SK-N-SH (cell line): Measurements from ENCODE around the gene MAGEA8. TPM values are rescaled to one million over a fixed set of nuclear protein-coding genes. Genes with fewer than 3 reads are reported as not detected.
"Not testable (repeated sequence)": the region's sequence is repeated elsewhere in the genome, so short reads cannot be mapped to it uniquely, and the experiment has no call there.

Experiments
- CTCF ChIA-PET: fragments of 300-600, 350-600 bp; formaldehyde crosslinking; extraction: SDS; loops from one replicate; lab custom pipeline; 2021; lab: Yijun Ruan, JAX
- POLR2A ChIA-PET: fragments of 350-600 bp; sonication (Branson Sonifier 250); formaldehyde crosslinking; extraction: SDS; loops from one replicate; lab custom pipeline; 2020; ENCODE audit warnings: antibody characterized with exemption, inconsistent platforms; lab: Yijun Ruan, JAX
- DNase-seq: peaks from one replicate; pipeline ENCODE4 v3.0.0; 2012
- H2AFZ ChIP-seq: fragments of 200-600 bp; sonication (generic); 2 replicates; pipeline ENCODE4 v1.8.1; 2016; ENCODE audit warnings: antibody characterized with exemption, mild to moderate bottlenecking, low read depth
- H3F3A ChIP-seq: fragments of 200-600 bp; sonication (generic); replicated peaks from 2 replicates; pipeline ENCODE3; 2016; ENCODE audit warnings: antibody characterized with exemption, mild to moderate bottlenecking; ENCODE audit not compliant: insufficient read depth
- H3K27ac ChIP-seq, 2 experiments: fragments of 200-500 bp in 1 of 2; fragments of 200-600 bp in 1 of 2; sonication (Bioruptor generic) in 1 of 2; sonication (generic), shearing (Covaris generic) in 1 of 2; 2 replicates each; pipeline versions ENCODE4 v1.5.1 to v1.6.1; 2014 to 2016; ENCODE audit warnings: low read depth in 2 of 2, inconsistent platforms in 1 of 2, low read length in 1 of 2, mild to moderate bottlenecking in 1 of 2, mixed read lengths in 1 of 2
- H3K27me3 ChIP-seq: fragments of 200-600 bp; sonication (generic), shearing (Covaris generic); 2 replicates; pipeline ENCODE4 v1.6.1; 2016; ENCODE audit warnings: mixed run types; ENCODE audit not compliant: insufficient read depth
- H3K36me3 ChIP-seq, 2 experiments: fragments of 200-500 bp in 1 of 2; fragments of 200-600 bp in 1 of 2; sonication (Bioruptor generic) in 1 of 2; sonication (generic) in 1 of 2; replicated peaks in 1 of 2; 2 replicates each; pipeline versions ENCODE3 to v1.5.1; 2014 to 2016; ENCODE audit warnings: low read length in 1 of 2, mild to moderate bottlenecking in 1 of 2; ENCODE audit not compliant: insufficient read depth in 2 of 2, control insufficient read depth in 1 of 2
- H3K4me1 ChIP-seq, 2 experiments: fragments of 200-500 bp in 1 of 2; fragments of 200-600 bp in 1 of 2; sonication (Bioruptor generic) in 1 of 2; sonication (generic), shearing (Covaris generic) in 1 of 2; 2 replicates each; pipeline versions ENCODE4 v1.5.1 to v1.6.1; 2014 to 2016; ENCODE audit warnings: low read depth in 1 of 2, low read length in 1 of 2, mixed run types in 1 of 2; ENCODE audit not compliant: insufficient read depth in 2 of 2, control insufficient read depth in 1 of 2
- H3K4me2 ChIP-seq: fragments of 200-600 bp; sonication (generic), shearing (Covaris generic); 2 replicates; pipeline ENCODE4 v1.6.1; 2017; ENCODE audit warnings: mixed run types
- H3K4me3 ChIP-seq, 2 experiments: fragments of 200-500 bp in 1 of 2; fragments of 200-600 bp in 1 of 2; sonication (Bioruptor generic) in 1 of 2; sonication (generic), shearing (Covaris generic) in 1 of 2; 2 replicates each; pipeline versions ENCODE4 v1.5.1 to v1.8.1; 2014 to 2016; ENCODE audit warnings: low read depth in 2 of 2, inconsistent platforms in 1 of 2, low read length in 1 of 2, mild to moderate bottlenecking in 1 of 2, mixed read lengths in 1 of 2, moderate library complexity in 1 of 2
- H3K79me2 ChIP-seq: fragments of 200-600 bp; sonication (generic); 2 replicates; pipeline ENCODE4 v1.8.1; 2017; ENCODE audit warnings: mild to moderate bottlenecking; ENCODE audit not compliant: insufficient read depth
- H3K9ac ChIP-seq: fragments of 200-600 bp; sonication (generic); 2 replicates; pipeline ENCODE4 v1.6.1; 2017; ENCODE audit warnings: mixed run types
- H3K9me2 ChIP-seq: fragments of 200-600 bp; sonication (generic); 2 replicates; pipeline ENCODE4 v1.6.1; 2017; ENCODE audit warnings: mixed run types
- H3K9me3 ChIP-seq: fragments of 200-600 bp; sonication (generic); 2 replicates; pipeline ENCODE4 v1.6.1; 2017; ENCODE audit warnings: mixed run types, mild to moderate bottlenecking, moderate library complexity
- H4K20me1 ChIP-seq: fragments of 200-600 bp; sonication (generic); 2 replicates; pipeline ENCODE4 v1.6.1; 2017; ENCODE audit warnings: mild to moderate bottlenecking, mixed run types; ENCODE audit not compliant: insufficient read depth
- EZH2phosphoT487 ChIP-seq: fragments of 200-600 bp; sonication (generic); IDR thresholded peaks from 2 replicates; pipeline ENCODE4 v1.6.1; 2017; ENCODE audit warnings: low read depth, mixed run types, mild to moderate bottlenecking, antibody characterized with exemption, moderate library complexity, borderline replicate concordance
- GABPA ChIP-seq: IDR thresholded peaks from 2 replicates; pipeline ENCODE4 v1.4.0; 2012; ENCODE audit warnings: low read depth, mild to moderate bottlenecking
- MXI1 ChIP-seq: IDR thresholded peaks from 2 replicates; pipeline ENCODE4 v1.6.1; 2012; ENCODE audit warnings: mild to moderate bottlenecking, low read depth, low read length, improper control_type of control experiment
- WGBS: methylation state at CpG from one replicate; pipeline ENCODE4 v1.1.6; 2017; ENCODE audit warnings: low lambda C conversion rate; 5-methylcytosine and 5-hydroxymethylcytosine counted together
- polyA plus RNA-seq, 3 experiments: library from polyadenylated mRNA; depleted of rRNA; stranded (reverse); fragments of >200 nt; gene quantifications; 2 replicates each; pipeline ENCODE4 v1.2.3, GENCODE V29; 2012
- TF ChIP-seq, protein P1 (sequence below): IDR thresholded peaks from 2 replicates; pipeline ENCODE4; 2012
- TF ChIP-seq, protein P2 (sequence below): IDR thresholded peaks from 2 replicates; pipeline ENCODE4 v1.6.1; 2012; ENCODE audit warnings: mild to moderate bottlenecking, low read depth, low read length, moderate library complexity

The MAGEA8 gene
- polyA plus RNA-seq, 1 of the 3 experiments (the other 2 are of a cell fraction): 0.20 TPM

DNA sequence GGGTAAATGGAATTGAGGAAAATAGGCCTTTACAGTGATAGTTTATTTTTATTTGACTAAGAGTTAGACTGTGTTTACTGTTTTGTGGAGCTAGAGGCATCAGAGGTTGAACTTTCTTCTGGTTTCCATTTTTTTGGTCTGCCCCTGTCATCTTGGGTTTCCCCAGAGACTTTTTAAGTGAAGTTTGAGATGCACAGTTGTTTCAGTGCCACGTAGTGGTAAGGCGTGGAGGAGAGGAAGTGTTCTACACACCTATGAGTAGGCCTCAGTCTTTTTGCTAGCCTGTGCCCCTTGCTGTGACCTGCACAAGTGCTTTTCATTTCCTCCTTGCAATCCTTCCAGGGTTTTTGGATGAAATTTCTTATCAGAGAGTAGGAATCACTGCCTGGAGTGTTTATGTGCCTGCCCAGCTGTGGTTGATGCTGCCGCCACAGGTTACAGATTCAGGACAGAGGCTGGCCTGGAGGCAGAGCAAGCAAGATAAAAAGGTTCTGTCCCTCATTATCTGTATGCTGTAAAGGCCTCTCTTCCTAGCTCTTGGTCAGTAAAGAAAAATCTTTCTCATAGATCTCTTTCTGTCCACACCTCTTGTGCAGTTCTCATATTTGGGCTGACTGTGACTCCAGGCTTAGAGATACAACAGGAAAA lies 35.9 kb downstream of the MAGEA8 start:
- DNase-seq: no peak
- WGBS: 42% methylated on average over 3 of the region's 3 CpGs
- TF ChIP-seq EZH2phosphoT487 (no peak), MXI1 (no peak), GABPA (no peak)
- TF ChIP-seq, protein P1, sequence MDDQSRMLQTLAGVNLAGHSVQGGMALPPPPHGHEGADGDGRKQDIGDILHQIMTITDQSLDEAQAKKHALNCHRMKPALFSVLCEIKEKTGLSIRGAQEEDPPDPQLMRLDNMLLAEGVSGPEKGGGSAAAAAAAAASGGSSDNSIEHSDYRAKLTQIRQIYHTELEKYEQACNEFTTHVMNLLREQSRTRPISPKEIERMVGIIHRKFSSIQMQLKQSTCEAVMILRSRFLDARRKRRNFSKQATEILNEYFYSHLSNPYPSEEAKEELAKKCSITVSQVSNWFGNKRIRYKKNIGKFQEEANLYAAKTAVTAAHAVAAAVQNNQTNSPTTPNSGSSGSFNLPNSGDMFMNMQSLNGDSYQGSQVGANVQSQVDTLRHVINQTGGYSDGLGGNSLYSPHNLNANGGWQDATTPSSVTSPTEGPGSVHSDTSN: no peak
- TF ChIP-seq, protein P2, sequence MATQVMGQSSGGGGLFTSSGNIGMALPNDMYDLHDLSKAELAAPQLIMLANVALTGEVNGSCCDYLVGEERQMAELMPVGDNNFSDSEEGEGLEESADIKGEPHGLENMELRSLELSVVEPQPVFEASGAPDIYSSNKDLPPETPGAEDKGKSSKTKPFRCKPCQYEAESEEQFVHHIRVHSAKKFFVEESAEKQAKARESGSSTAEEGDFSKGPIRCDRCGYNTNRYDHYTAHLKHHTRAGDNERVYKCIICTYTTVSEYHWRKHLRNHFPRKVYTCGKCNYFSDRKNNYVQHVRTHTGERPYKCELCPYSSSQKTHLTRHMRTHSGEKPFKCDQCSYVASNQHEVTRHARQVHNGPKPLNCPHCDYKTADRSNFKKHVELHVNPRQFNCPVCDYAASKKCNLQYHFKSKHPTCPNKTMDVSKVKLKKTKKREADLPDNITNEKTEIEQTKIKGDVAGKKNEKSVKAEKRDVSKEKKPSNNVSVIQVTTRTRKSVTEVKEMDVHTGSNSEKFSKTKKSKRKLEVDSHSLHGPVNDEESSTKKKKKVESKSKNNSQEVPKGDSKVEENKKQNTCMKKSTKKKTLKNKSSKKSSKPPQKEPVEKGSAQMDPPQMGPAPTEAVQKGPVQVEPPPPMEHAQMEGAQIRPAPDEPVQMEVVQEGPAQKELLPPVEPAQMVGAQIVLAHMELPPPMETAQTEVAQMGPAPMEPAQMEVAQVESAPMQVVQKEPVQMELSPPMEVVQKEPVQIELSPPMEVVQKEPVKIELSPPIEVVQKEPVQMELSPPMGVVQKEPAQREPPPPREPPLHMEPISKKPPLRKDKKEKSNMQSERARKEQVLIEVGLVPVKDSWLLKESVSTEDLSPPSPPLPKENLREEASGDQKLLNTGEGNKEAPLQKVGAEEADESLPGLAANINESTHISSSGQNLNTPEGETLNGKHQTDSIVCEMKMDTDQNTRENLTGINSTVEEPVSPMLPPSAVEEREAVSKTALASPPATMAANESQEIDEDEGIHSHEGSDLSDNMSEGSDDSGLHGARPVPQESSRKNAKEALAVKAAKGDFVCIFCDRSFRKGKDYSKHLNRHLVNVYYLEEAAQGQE: no peak
- Histone ChIP-seq H4K20me1 (no peaks in the 10 kb centered on the region), H3K4me3 (no peak overlapping the region), H3K27me3 (no peaks in the 10 kb centered on the region), H3K9ac (no peak overlapping the region), H2AFZ (no peak overlapping the region), H3K9me2 (no peaks in the 10 kb centered on the region), H3K4me1 (no peaks in the 10 kb centered on the region; a peak in 1 of 4 replicates), H3F3A (no peaks in the 10 kb centered on the region), H3K36me3 (no peaks in the 10 kb centered on the region), H3K27ac (no peak overlapping the region), H3K4me2 (no peak overlapping the region), H3K9me3 (no peaks in the 10 kb centered on the region), H3K79me2 (no peaks in the 10 kb centered on the region)
- ChIA-PET CTCF (no interaction called here), POLR2A (no interaction called here)

GRCh38 chrX:149923836-149924235 lies 42.9 kb downstream of the MAGEA8 start:
- H3K36me3 ChIP-seq, H3K27me3 ChIP-seq, H3K79me2 ChIP-seq, H3K9me3 ChIP-seq, H3K4me2 ChIP-seq, H4K20me1 ChIP-seq, H2AFZ ChIP-seq, H3K27ac ChIP-seq, H3K9me2 ChIP-seq, POLR2A ChIA-PET, DNase-seq, CTCF ChIA-PET, H3K4me3 ChIP-seq, H3F3A ChIP-seq, H3K9ac ChIP-seq, H3K4me1 ChIP-seq: not testable (repeated sequence)
- WGBS: no CpG with 5 or more reads among the region's 4 CpGs

GRCh38 chrX:149924434-149924833 lies 43.5 kb downstream of the MAGEA8 start:
- no CpG with 5 or more reads among the region's 5 CpGs for WGBS
- H3K27ac ChIP-seq, CTCF ChIA-PET: not testable (repeated sequence)

DNA sequence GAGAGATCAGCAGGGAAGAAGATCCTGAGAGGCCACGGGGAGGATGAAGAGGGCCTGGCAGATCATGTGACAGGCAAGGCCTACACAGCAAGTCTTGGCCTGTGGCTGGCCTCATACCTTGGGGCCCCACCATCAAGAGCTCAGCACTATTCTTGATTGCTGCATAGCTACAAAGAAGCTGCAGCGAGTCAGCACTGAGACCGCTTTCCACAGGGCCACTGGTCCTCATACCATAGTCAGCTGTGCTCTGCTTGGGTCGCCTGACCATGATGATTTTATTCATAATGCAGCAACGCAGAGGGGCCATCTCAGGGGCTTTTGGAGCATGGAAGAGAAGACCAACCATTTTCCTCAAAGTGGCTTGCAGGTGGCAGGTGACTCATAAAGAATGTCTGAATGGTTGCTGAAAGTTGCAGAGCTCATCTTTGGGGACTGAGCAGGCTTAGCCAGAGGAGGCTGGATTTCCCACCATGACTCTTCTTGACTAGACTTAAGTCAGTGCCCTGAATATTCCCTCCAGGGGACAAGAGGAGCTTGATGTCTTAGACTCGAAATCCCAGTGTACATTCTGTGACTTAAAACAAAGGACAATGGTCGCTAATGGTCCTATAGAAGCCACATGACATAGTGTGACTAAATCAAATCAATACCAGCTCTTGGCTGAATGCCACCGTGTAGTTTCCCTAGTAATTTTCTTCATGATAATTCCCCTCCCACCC lies 46.4 kb downstream of the MAGEA8 start:
- H3K4me3 ChIP-seq, H3F3A ChIP-seq, H3K4me2 ChIP-seq, H3K9ac ChIP-seq, POLR2A ChIA-PET, H3K27me3 ChIP-seq, H2AFZ ChIP-seq, DNase-seq, H3K9me2 ChIP-seq, H4K20me1 ChIP-seq, H3K36me3 ChIP-seq, H3K27ac ChIP-seq, H3K9me3 ChIP-seq, H3K4me1 ChIP-seq, H3K79me2 ChIP-seq, CTCF ChIA-PET: not testable (repeated sequence)
- WGBS: 40% methylated on average over 1 of the region's 8 CpGs

More at GRCh38 chrX:149924434-149924833, 43.5 kb downstream of the MAGEA8 start:
- H3K4me1 ChIP-seq, H3K9ac ChIP-seq, H2AFZ ChIP-seq, H3K79me2 ChIP-seq, H3K9me2 ChIP-seq, H3K27me3 ChIP-seq, H3F3A ChIP-seq, H4K20me1 ChIP-seq, H3K9me3 ChIP-seq, POLR2A ChIA-PET, DNase-seq, H3K4me3 ChIP-seq, H3K4me2 ChIP-seq, H3K36me3 ChIP-seq: not testable (repeated sequence)
